Gastrocnemius medialis (tissue), 4 donors: ENCODE data around the gene SPTLC2. TPM values are rescaled to one million over a fixed set of nuclear protein-coding genes. Genes with fewer than 3 reads are reported as not detected.

Source experiments
- ATAC-seq, 2 donors: fragments of 150-250 bp; one replicate each; pipeline ENCODE4 v1.9.1; 2016
- DNase-seq, 2 donors: peaks; one replicate each; pipeline ENCODE4 v3.0.0-alpha.2; 2019
- H3K27ac ChIP-seq, 4 donors: fragments of 200-600 bp; sonication (generic); 1 replicate in 1 of 4; 2 replicates in 3 of 4; pipeline ENCODE4 v1.5.1; 2016 to 2018; ENCODE audit warnings: mild to moderate bottlenecking in 2 of 4, moderate library complexity in 1 of 4
- H3K27me3 ChIP-seq, 3 donors: fragments of 200-600 bp; sonication (generic) in 2 of 3; 1 replicate in 1 of 3; 2 replicates in 2 of 3; pipeline versions ENCODE4 v1.5.1 to v1.6.0; 2016 to 2019; ENCODE audit warnings: mild to moderate bottlenecking in 1 of 3, moderate library complexity in 1 of 3
- H3K36me3 ChIP-seq, 2 donors: fragments of 200-600 bp; sonication (generic) in 1 of 2; one replicate each; pipeline ENCODE4 v1.5.1; 2017 to 2018
- H3K4me1 ChIP-seq, 2 donors: fragments of 200-600 bp; sonication (generic) in 1 of 2; one replicate each; pipeline ENCODE4 v1.5.1; 2016 to 2017; ENCODE audit warnings: mild to moderate bottlenecking in 2 of 2
- H3K4me3 ChIP-seq, 4 donors: fragments of 200-600 bp; sonication (generic) in 3 of 4; 1 replicate in 1 of 4; 2 replicates in 3 of 4; pipeline ENCODE4 v1.5.1; 2016 to 2019; ENCODE audit warnings: mild to moderate bottlenecking in 2 of 4
- H3K9me3 ChIP-seq, 3 donors: fragments of 200-600 bp; sonication (generic) in 2 of 3; 1 replicate in 1 of 3; 2 replicates in 2 of 3; pipeline ENCODE4 v1.5.1; 2016 to 2019
- POLR2A ChIP-seq, 2 donors: fragments of 450-650 bp; IDR thresholded peaks; one replicate each; pipeline ENCODE4 v1.6.1; 2017; ENCODE audit warnings: antibody characterized with exemption in 2 of 2, mild to moderate bottlenecking in 2 of 2, moderate library complexity in 2 of 2
- in situ Hi-C, 4 donors: fragments of 200-750 bp; cut with MboI; loops; one replicate each; pipeline versions ENCODE4 v1.15.0 to v1.8.0; 2017; ENCODE audit warnings: low sequenced_read_pairs in 4 of 4
- intact Hi-C: fragments of 100-400 bp; cut with DNase I; formaldehyde crosslinking; loops from one replicate; pipeline ENCODE4 v1.15.1; 2023; ENCODE audit warnings: low total_unique reads
- total RNA-seq, 4 donors: library from RNA; depleted of rRNA; stranded (reverse); fragments of >200 nt; gene quantifications; one replicate each; pipeline versions ENCODE4 v1.1.0 to v1.2.3, GENCODE V29; 2016
- TF ChIP-seq, protein P1 (sequence below), 5 experiments: fragments of 450-650 bp in 3 of 5; fragments of 200-600 bp in 2 of 5; sonication (generic) in 2 of 5; IDR thresholded peaks in 4 of 5; conservative IDR thresholded peaks in 1 of 5; 1 replicate in 4 of 5; 2 replicates in 1 of 5; pipeline ENCODE4 v1.5.1; 2016 to 2019; ENCODE audit warnings: antibody characterized with exemption in 5 of 5, mild to moderate bottlenecking in 3 of 5, moderate library complexity in 3 of 5

SPTLC2 gene
- total RNA-seq, 4 donors from 2014 or later: 6.5 to 10.4 (median 7.0) TPM

GRCh38 chr14:77508876-77509275, 107.6 kb downstream of the SPTLC2 start:
- H3K4me1 ChIP-seq: no peaks in the 10 kb centered on the region
- H3K27ac ChIP-seq: no peak overlapping the region
- no peaks in the 10 kb centered on the region for H3K9me3 ChIP-seq
- TF ChIP-seq, protein P1, sequence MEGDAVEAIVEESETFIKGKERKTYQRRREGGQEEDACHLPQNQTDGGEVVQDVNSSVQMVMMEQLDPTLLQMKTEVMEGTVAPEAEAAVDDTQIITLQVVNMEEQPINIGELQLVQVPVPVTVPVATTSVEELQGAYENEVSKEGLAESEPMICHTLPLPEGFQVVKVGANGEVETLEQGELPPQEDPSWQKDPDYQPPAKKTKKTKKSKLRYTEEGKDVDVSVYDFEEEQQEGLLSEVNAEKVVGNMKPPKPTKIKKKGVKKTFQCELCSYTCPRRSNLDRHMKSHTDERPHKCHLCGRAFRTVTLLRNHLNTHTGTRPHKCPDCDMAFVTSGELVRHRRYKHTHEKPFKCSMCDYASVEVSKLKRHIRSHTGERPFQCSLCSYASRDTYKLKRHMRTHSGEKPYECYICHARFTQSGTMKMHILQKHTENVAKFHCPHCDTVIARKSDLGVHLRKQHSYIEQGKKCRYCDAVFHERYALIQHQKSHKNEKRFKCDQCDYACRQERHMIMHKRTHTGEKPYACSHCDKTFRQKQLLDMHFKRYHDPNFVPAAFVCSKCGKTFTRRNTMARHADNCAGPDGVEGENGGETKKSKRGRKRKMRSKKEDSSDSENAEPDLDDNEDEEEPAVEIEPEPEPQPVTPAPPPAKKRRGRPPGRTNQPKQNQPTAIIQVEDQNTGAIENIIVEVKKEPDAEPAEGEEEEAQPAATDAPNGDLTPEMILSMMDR (IDR thresholded peaks at IDR 0.05 in 4 of 5, conservative IDR thresholded peaks at IDR 0.05 in 1 of 5): no peak
- TF ChIP-seq POLR2A (IDR thresholded peaks at IDR 0.05): no peak
- in situ Hi-C loops (no loop called here), intact Hi-C loops (no loop called here)
- ATAC-seq: no peak
- H3K36me3 ChIP-seq: peaks cover 0 to 22% of the 10 kb centered on the region in 2 donors
- no peak for DNase-seq
- H3K4me3 ChIP-seq: no peak overlapping the region
- H3K27me3 ChIP-seq: no peaks in the 10 kb centered on the region

DNA sequence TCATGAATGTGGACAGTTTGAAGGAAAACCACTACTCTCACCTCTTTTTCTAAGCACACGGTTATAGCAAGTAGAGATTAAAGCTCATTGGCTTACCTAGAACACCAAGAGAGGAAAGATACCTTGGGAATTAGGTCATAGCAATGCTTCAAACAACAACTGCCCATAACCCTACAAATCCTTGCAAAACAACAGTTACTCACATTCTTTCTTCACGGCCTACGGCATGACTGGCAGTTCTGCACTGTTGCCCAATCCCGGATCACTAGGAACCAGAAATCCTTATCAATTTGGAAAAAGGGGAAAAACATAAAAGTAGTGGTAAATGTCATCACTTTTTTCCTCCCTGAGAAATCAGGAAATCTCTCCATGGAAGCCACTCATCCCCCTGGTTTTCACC, 108.2 kb downstream of the SPTLC2 start:
- no peak for ATAC-seq
- H3K9me3 ChIP-seq: no peaks in the 10 kb centered on the region
- H3K4me1 ChIP-seq: no peaks in the 10 kb centered on the region
- in situ Hi-C loops: no loop called here
- TF ChIP-seq, protein P1 (IDR thresholded peaks at IDR 0.05 in 4 of 5, conservative IDR thresholded peaks at IDR 0.05 in 1 of 5): no peak
- TF ChIP-seq POLR2A (IDR thresholded peaks at IDR 0.05): no peak
- H3K27me3 ChIP-seq: no peaks in the 10 kb centered on the region
- H3K36me3 ChIP-seq: peaks cover 0 to 22% of the 10 kb centered on the region in 2 donors
- intact Hi-C loops: no loop called here
- no peak overlapping the region for H3K27ac ChIP-seq
- no peak for DNase-seq
- no peak overlapping the region for H3K4me3 ChIP-seq

DNA sequence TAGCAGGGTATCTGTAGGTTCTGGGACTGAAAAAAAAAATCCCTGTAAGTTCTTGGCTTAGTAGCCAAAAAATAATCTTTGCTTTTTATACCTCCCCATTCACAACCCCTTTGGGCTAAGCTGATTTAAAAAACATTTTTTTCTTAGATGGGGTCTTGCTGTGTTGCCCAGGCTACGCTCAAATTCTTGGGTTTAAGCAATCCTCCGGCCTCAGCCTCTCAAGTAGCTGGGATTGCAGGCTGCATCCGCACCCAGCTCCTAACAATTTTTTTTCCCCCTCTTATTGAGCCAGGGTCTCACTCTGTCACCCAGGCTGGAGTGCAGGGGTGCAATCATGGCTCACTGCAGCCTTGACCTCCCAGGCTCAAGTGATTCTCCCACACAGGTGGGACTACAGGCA, 108.7 kb downstream of the SPTLC2 start:
- peaks cover 0 to 22% of the 10 kb centered on the region in 2 donors for H3K36me3 ChIP-seq
- H3K27ac ChIP-seq: no peak overlapping the region
- in situ Hi-C loops: no loop called here
- no peaks in the 10 kb centered on the region for H3K9me3 ChIP-seq
- no peak overlapping the region for H3K4me3 ChIP-seq
- ATAC-seq (no peak), DNase-seq (no peak)
- intact Hi-C loops: no loop called here
- no peak for TF ChIP-seq POLR2A (IDR thresholded peaks at IDR 0.05)
- TF ChIP-seq, protein P1 (IDR thresholded peaks at IDR 0.05 in 4 of 5, conservative IDR thresholded peaks at IDR 0.05 in 1 of 5): no peak
- no peaks in the 10 kb centered on the region for H3K27me3 ChIP-seq
- H3K4me1 ChIP-seq: no peaks in the 10 kb centered on the region

- H3K4me1 ChIP-seq: no peaks in the 10 kb centered on the region
- H3K9me3 ChIP-seq: no peaks in the 10 kb centered on the region
- no peak overlapping the region for H3K4me3 ChIP-seq
- ATAC-seq (no peak), DNase-seq (no peak)
- in situ Hi-C loops: no loop called here
- TF ChIP-seq, protein P1 (IDR thresholded peaks at IDR 0.05 in 4 of 5, conservative IDR thresholded peaks at IDR 0.05 in 1 of 5): no peak
- TF ChIP-seq POLR2A (IDR thresholded peaks at IDR 0.05): no peak
- H3K27me3 ChIP-seq: peaks cover 3% of the 10 kb centered on the region in 3 donors
- H3K36me3 ChIP-seq: peaks cover 0 to 10% of the 10 kb centered on the region in 2 donors
- H3K27ac ChIP-seq: no peak overlapping the region
- intact Hi-C loops: no loop called here
These were observed 111.4 kb downstream of the SPTLC2 start for GRCh38 chr14:77505031-77505430.

DNA sequence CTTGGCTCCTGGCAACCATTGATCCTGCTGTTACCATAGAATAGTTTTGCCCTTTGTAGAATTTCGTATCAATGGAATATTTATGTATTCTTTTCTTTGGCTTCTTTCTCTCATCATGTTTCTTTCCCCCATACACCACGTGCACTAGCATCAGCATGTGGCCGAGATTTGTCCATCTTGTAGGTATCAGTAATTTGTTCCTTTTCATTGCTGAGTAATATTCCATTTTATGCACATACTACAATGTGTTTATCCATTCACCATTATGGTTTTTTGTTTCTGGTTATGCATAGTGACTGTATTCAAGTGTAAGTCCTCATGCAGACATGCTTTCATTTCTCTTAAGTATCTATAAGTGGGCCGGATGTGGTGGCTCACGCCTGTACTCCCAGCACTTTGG, 113.3 kb downstream of the SPTLC2 start:
- DNase-seq: no peak
- peaks cover 0 to 8% of the 10 kb centered on the region in 2 donors for H3K36me3 ChIP-seq
- peaks cover 17 to 20% (median 17%) of the 10 kb centered on the region in 3 donors for H3K27me3 ChIP-seq
- H3K9me3 ChIP-seq: no peaks in the 10 kb centered on the region
- peaks cover 0 to under 1% of the 10 kb centered on the region in 2 donors for H3K4me1 ChIP-seq
- H3K4me3 ChIP-seq: no peak overlapping the region
- no peak for TF ChIP-seq POLR2A (IDR thresholded peaks at IDR 0.05)
- TF ChIP-seq, protein P1 (IDR thresholded peaks at IDR 0.05 in 4 of 5, conservative IDR thresholded peaks at IDR 0.05 in 1 of 5): no peak
- no peak overlapping the region for H3K27ac ChIP-seq
- in situ Hi-C loops: no loop called here
- no peak for ATAC-seq
- intact Hi-C loops: no loop called here
